Tibial artery (tissue), 4 donors: ENCODE measurements around the gene RERG.

ENCODE experiments used
- DNase-seq, 2 donors: peaks; one replicate each; pipeline ENCODE4 v3.0.0-alpha.2; 2019
- H3K27ac ChIP-seq, 2 donors: fragments of 200-600 bp; sonication (generic) in 1 of 2; 1 replicate in 1 of 2; 2 replicates in 1 of 2; pipeline ENCODE4 v1.5.1; 2018 to 2019; ENCODE audit warnings: mild to moderate bottlenecking in 1 of 2
- H3K27me3 ChIP-seq, 2 donors: fragments of 200-600 bp; sonication (generic) in 1 of 2; one replicate each; pipeline versions ENCODE4 v1.5.1 to v1.6.0; 2016 to 2019
- H3K36me3 ChIP-seq, 3 donors: fragments of 200-600 bp; sonication (generic) in 2 of 3; one replicate each; pipeline ENCODE4 v1.5.1; 2016 to 2019; ENCODE audit warnings: mild to moderate bottlenecking in 2 of 3
- H3K4me1 ChIP-seq, 4 donors: fragments of 200-600 bp; sonication (generic) in 2 of 4; 1 replicate in 3 of 4; 2 replicates in 1 of 4; pipeline ENCODE4 v1.5.1; 2016 to 2019
- H3K4me3 ChIP-seq, 2 donors: fragments of 200-600 bp; sonication (generic) in 1 of 2; 1 replicate in 1 of 2; 2 replicates in 1 of 2; pipeline ENCODE4 v1.5.1; 2018 to 2019; ENCODE audit warnings: mild to moderate bottlenecking in 2 of 2
- H3K9me3 ChIP-seq, 3 donors: fragments of 200-600 bp; sonication (generic) in 1 of 3; one replicate each; pipeline ENCODE4 v1.5.1; 2016 to 2019
- CTCF ChIP-seq, 2 experiments: fragments of 200-600 bp in 1 of 2; fragments of 450-650 bp in 1 of 2; IDR thresholded peaks; one replicate each; pipeline ENCODE4 v1.5.1; 2017 to 2019; ENCODE audit warnings: antibody characterized with exemption in 2 of 2, mild to moderate bottlenecking in 1 of 2, moderate library complexity in 1 of 2
- intact Hi-C: fragments of 100-400 bp; cut with DNase I; formaldehyde crosslinking; loops from one replicate; pipeline ENCODE4 v1.15.0; 2023; ENCODE audit warnings: low total_unique reads

Gene RERG

GRCh38 chr12:15196221-15196620, 25.0 kb downstream of the RERG start:
- peak overlapping the region; percentile 63 to 65 for H3K27ac ChIP-seq
- H3K4me3 ChIP-seq, result no peak overlapping the region
- no peak for TF ChIP-seq CTCF (IDR thresholded peaks at IDR 0.05)
- DNase-seq, result no peak
- peaks cover 0 to 88% (median 49%) of the 10 kb centered on the region in 4 donors for H3K4me1 ChIP-seq
- H3K9me3 ChIP-seq, result no peaks in the 10 kb centered on the region
- no peaks in the 10 kb centered on the region for H3K27me3 ChIP-seq
- intact Hi-C loops, result no loop called here
- no peaks in the 10 kb centered on the region for H3K36me3 ChIP-seq

- no peak for TF ChIP-seq CTCF (IDR thresholded peaks at IDR 0.05)
- intact Hi-C loops, result no loop called here
- Histone ChIP-seq H3K4me3 (no peak overlapping the region), H3K4me1 (peaks cover 0 to 77% (median 42%) of the 10 kb centered on the region in 4 donors), H3K36me3 (no peaks in the 10 kb centered on the region), H3K27me3 (no peaks in the 10 kb centered on the region), H3K9me3 (no peaks in the 10 kb centered on the region), H3K27ac (peak overlapping the region; percentile 63 to 65)
- DNase-seq, result no peak
Measured at GRCh38 chr12:15194456-15195368, 26.5 kb downstream of the RERG start.

GRCh38 chr12:15193946-15194345, 27.3 kb downstream of the RERG start:
- peak overlapping the region in 1 of 2 donors; percentile 4 for H3K4me3 ChIP-seq
- no peak for TF ChIP-seq CTCF (IDR thresholded peaks at IDR 0.05)
- no peak for DNase-seq
- H3K36me3 ChIP-seq, result no peaks in the 10 kb centered on the region
- peaks cover 0 to 73% (median 42%) of the 10 kb centered on the region in 4 donors for H3K4me1 ChIP-seq
- no peaks in the 10 kb centered on the region for H3K9me3 ChIP-seq
- no peaks in the 10 kb centered on the region for H3K27me3 ChIP-seq
- intact Hi-C loops, result no loop called here
- H3K27ac ChIP-seq, result peak overlapping the region; percentile 63 to 65

GRCh38 chr12:15192720-15193119, 28.5 kb downstream of the RERG start:
- no peaks in the 10 kb centered on the region for H3K27me3 ChIP-seq
- no peaks in the 10 kb centered on the region for H3K9me3 ChIP-seq
- TF ChIP-seq CTCF (IDR thresholded peaks at IDR 0.05), result no peak
- intact Hi-C loops, result no loop called here
- H3K4me1 ChIP-seq, result peaks cover 0 to 74% (median 42%) of the 10 kb centered on the region in 4 donors
- peak overlapping the region; percentile 63 to 65 for H3K27ac ChIP-seq
- no peak for DNase-seq
- H3K4me3 ChIP-seq, result no peak overlapping the region
- H3K36me3 ChIP-seq, result no peaks in the 10 kb centered on the region

GRCh38 chr12:15188127-15188526, 33.1 kb downstream of the RERG start:
- H3K4me1 ChIP-seq, result peaks cover 0 to 63% (median 15%) of the 10 kb centered on the region in 4 donors
- no peaks in the 10 kb centered on the region for H3K9me3 ChIP-seq
- H3K36me3 ChIP-seq, result no peaks in the 10 kb centered on the region
- intact Hi-C loops, result no loop called here
- TF ChIP-seq CTCF (IDR thresholded peaks at IDR 0.05), result no peak
- DNase-seq, result no peak
- no peak overlapping the region for H3K4me3 ChIP-seq
- no peaks in the 10 kb centered on the region for H3K27me3 ChIP-seq
- peak overlapping the region in 1 of 2 donors; percentile 1 for H3K27ac ChIP-seq
